EL (cell line): ENCODE measurements around the gene STRA8.

Experiments used
- DNase-seq: peaks from one replicate; pipeline ENCODE4 v3.0.0-alpha.2; 2016

The STRA8 gene

GRCh38 chr7:135233570-135233969 lies at the start of gene STRA8:
TSS of gene STRA8 (plus strand) at chr7:135233838. CDS start at chr7:135240525, 6,687 bp downstream.
- DNase-seq: no peak

GRCh38 chr7:135184254-135184841 lies 49.3 kb upstream of the STRA8 start:
- DNase-seq: no peak

- no peak for DNase-seq
Observed at GRCh38 chr7:135185471-135186260, 48.0 kb upstream of the STRA8 start.

- no peak for DNase-seq
Observed at GRCh38 chr7:135186261-135186540, 47.4 kb upstream of the STRA8 start.

- no peak for DNase-seq
Observed at GRCh38 chr7:135186841-135187253, 46.8 kb upstream of the STRA8 start.

GRCh38 chr7:135188298-135188984 lies 45.2 kb upstream of the STRA8 start:
- DNase-seq: no peak

- no peak for DNase-seq
Observed at GRCh38 chr7:135189221-135189662, 44.4 kb upstream of the STRA8 start.

GRCh38 chr7:135189961-135190360 lies 43.7 kb upstream of the STRA8 start:
- no peak for DNase-seq

- DNase-seq: no peak
Observed at GRCh38 chr7:135190703-135191102, 42.9 kb upstream of the STRA8 start.

GRCh38 chr7:135192914-135193536 lies 40.6 kb upstream of the STRA8 start:
- DNase-seq: no peak

GRCh38 chr7:135193615-135194081 lies 40.0 kb upstream of the STRA8 start:
- DNase-seq: peak; percentile 97

- DNase-seq: peak; percentile 51
Observed at GRCh38 chr7:135194494-135195095, 39.0 kb upstream of the STRA8 start.

- DNase-seq: no peak
Observed at GRCh38 chr7:135195156-135195555, 38.5 kb upstream of the STRA8 start.

GRCh38 chr7:135195968-135196629 lies 37.5 kb upstream of the STRA8 start:
- no peak for DNase-seq

GRCh38 chr7:135197343-135197742 lies 36.3 kb upstream of the STRA8 start:
- DNase-seq: no peak

GRCh38 chr7:135197906-135198655 lies 35.6 kb upstream of the STRA8 start:
- DNase-seq: peak; percentile 66

GRCh38 chr7:135199439-135199838 lies 34.2 kb upstream of the STRA8 start:
- DNase-seq: no peak

GRCh38 chr7:135200821-135201331 lies 32.8 kb upstream of the STRA8 start:
- no peak for DNase-seq

- no peak for DNase-seq
Observed at GRCh38 chr7:135201350-135201749, 32.3 kb upstream of the STRA8 start.

- DNase-seq: peak; percentile 95
Observed at GRCh38 chr7:135204341-135204749, 29.3 kb upstream of the STRA8 start.

GRCh38 chr7:135204876-135205275 lies 28.8 kb upstream of the STRA8 start:
- DNase-seq: no peak
